Vagina (tissue), 2 donors: ENCODE measurements around the gene ATG9B. TPM values are rescaled to one million over a fixed set of nuclear protein-coding genes. Genes with fewer than 3 reads are reported as not detected.

Experiments
- DNase-seq, 2 donors: peaks; one replicate each; pipeline ENCODE4 v3.0.0-alpha.2; 2017; ENCODE audit errors: extremely low spot score in 2 of 2
- H3K27ac ChIP-seq: fragments of 200-600 bp; sonication (generic); one replicate; pipeline ENCODE4 v1.5.1; 2019
- H3K27me3 ChIP-seq: fragments of 200-600 bp; sonication (generic); one replicate; pipeline ENCODE4 v1.5.1; 2019
- H3K36me3 ChIP-seq, 2 donors: fragments of 200-600 bp; sonication (generic); one replicate each; pipeline ENCODE4 v1.5.1; 2017 to 2019
- H3K4me1 ChIP-seq: fragments of 200-600 bp; sonication (generic); one replicate; pipeline ENCODE4 v1.5.1; 2019
- H3K4me3 ChIP-seq, 2 donors: fragments of 200-600 bp; sonication (generic); 1 replicate in 1 of 2; 2 replicates in 1 of 2; pipeline ENCODE4 v1.5.1; 2016 to 2019
- H3K9me3 ChIP-seq: fragments of 200-600 bp; sonication (generic); one replicate; pipeline ENCODE4 v1.5.1; 2019
- CTCF ChIP-seq, 3 experiments: fragments of 450-650 bp in 2 of 3; fragments of 200-600 bp in 1 of 3; sonication (generic) in 1 of 3; IDR thresholded peaks; one replicate each; pipeline ENCODE4 v1.5.1; 2017 to 2019; ENCODE audit warnings: antibody characterized with exemption in 3 of 3, mild to moderate bottlenecking in 2 of 3, moderate library complexity in 2 of 3
- POLR2A ChIP-seq, 2 donors: fragments of 450-650 bp; IDR thresholded peaks; one replicate each; pipeline ENCODE4 v1.6.1; 2017; ENCODE audit warnings: antibody characterized with exemption in 2 of 2, mild to moderate bottlenecking in 2 of 2, moderate library complexity in 2 of 2
- POLR2AphosphoS5 ChIP-seq, 2 donors: sonication (generic); formaldehyde crosslinking; IDR thresholded peaks; one replicate each; pipeline ENCODE4 v1.9.0; 2017; ENCODE audit warnings: antibody characterized with exemption in 2 of 2, mild to moderate bottlenecking in 2 of 2, low read depth in 1 of 2; ENCODE audit not compliant: insufficient read depth in 1 of 2
- intact Hi-C: fragments of 100-400 bp; cut with DNase I; formaldehyde crosslinking; loops from one replicate; pipeline ENCODE4 v1.15.1; 2023
- total RNA-seq: library from RNA; depleted of rRNA; stranded (reverse); fragments of >200 nt; gene quantifications from one replicate; pipeline ENCODE4 v1.2.3, GENCODE V29; 2016

Gene ATG9B
- total RNA-seq, 1 donor from 2014 or later: 34.1 TPM

GRCh38 chr7:151003572-151003971, 20.7 kb downstream of the ATG9B start:
- no peak for DNase-seq
- intact Hi-C loops: no loop called here
- no peaks in the 10 kb centered on the region for H3K27me3 ChIP-seq
- TF ChIP-seq CTCF (IDR thresholded peaks at IDR 0.05) (no peak), POLR2AphosphoS5 (IDR thresholded peaks at IDR 0.05; ENCODE audit: insufficient read depth in 1 of 2, low read depth in 1 of 2) (no peak), POLR2A (IDR thresholded peaks at IDR 0.05) (no peak)
- H3K9me3 ChIP-seq: no peaks in the 10 kb centered on the region
- H3K27ac ChIP-seq: no peak overlapping the region
- H3K4me3 ChIP-seq: no peak overlapping the region
- H3K4me1 ChIP-seq: peaks cover 10% of the 10 kb centered on the region
- H3K36me3 ChIP-seq: no peaks in the 10 kb centered on the region

- Histone ChIP-seq H3K4me3 (no peak overlapping the region), H3K9me3 (no peaks in the 10 kb centered on the region), H3K27me3 (no peaks in the 10 kb centered on the region), H3K36me3 (no peaks in the 10 kb centered on the region), H3K4me1 (peaks cover 4% of the 10 kb centered on the region), H3K27ac (no peak overlapping the region)
- no peak for DNase-seq
- TF ChIP-seq POLR2A (IDR thresholded peaks at IDR 0.05) (no peak), CTCF (IDR thresholded peaks at IDR 0.05) (no peak), POLR2AphosphoS5 (IDR thresholded peaks at IDR 0.05; ENCODE audit: insufficient read depth in 1 of 2, low read depth in 1 of 2) (no peak)
- intact Hi-C loops: no loop called here
These were observed 22.7 kb downstream of the ATG9B start for GRCh38 chr7:151001546-151001945.

GRCh38 chr7:151000897-151001495, 23.3 kb downstream of the ATG9B start:
- H3K4me3 ChIP-seq: no peak overlapping the region
- H3K27me3 ChIP-seq: no peaks in the 10 kb centered on the region
- no peak for DNase-seq
- intact Hi-C loops: no loop called here
- no peaks in the 10 kb centered on the region for H3K9me3 ChIP-seq
- TF ChIP-seq CTCF (IDR thresholded peaks at IDR 0.05): no peak
- no peak for TF ChIP-seq POLR2A (IDR thresholded peaks at IDR 0.05)
- TF ChIP-seq POLR2AphosphoS5 (IDR thresholded peaks at IDR 0.05; ENCODE audit: insufficient read depth in 1 of 2, low read depth in 1 of 2): no peak
- H3K27ac ChIP-seq: no peak overlapping the region
- peaks cover 8% of the 10 kb centered on the region for H3K4me1 ChIP-seq
- no peaks in the 10 kb centered on the region for H3K36me3 ChIP-seq

GRCh38 chr7:150999497-151000230, 24.6 kb downstream of the ATG9B start:
- Histone ChIP-seq H3K9me3 (no peaks in the 10 kb centered on the region), H3K27me3 (no peaks in the 10 kb centered on the region), H3K4me3 (no peak overlapping the region), H3K27ac (no peak overlapping the region), H3K4me1 (peaks cover 8% of the 10 kb centered on the region), H3K36me3 (no peaks in the 10 kb centered on the region)
- DNase-seq: no peak
- TF ChIP-seq CTCF (IDR thresholded peaks at IDR 0.05) (no peak), POLR2AphosphoS5 (IDR thresholded peaks at IDR 0.05; ENCODE audit: insufficient read depth in 1 of 2, low read depth in 1 of 2) (no peak), POLR2A (IDR thresholded peaks at IDR 0.05) (no peak)
- intact Hi-C loops: no loop called here

- H3K36me3 ChIP-seq: no peaks in the 10 kb centered on the region
- DNase-seq: no peak
- intact Hi-C loops: no loop called here
These were observed 25.3 kb downstream of the ATG9B start for GRCh38 chr7:150999001-150999400.

More at GRCh38 chr7:150999001-150999400, 25.3 kb downstream of the ATG9B start:
- Histone ChIP-seq H3K27ac (no peak overlapping the region), H3K9me3 (no peaks in the 10 kb centered on the region), H3K4me1 (peaks cover 8% of the 10 kb centered on the region), H3K4me3 (no peak overlapping the region), H3K27me3 (no peaks in the 10 kb centered on the region)
- TF ChIP-seq CTCF (IDR thresholded peaks at IDR 0.05) (no peak), POLR2A (IDR thresholded peaks at IDR 0.05) (no peak), POLR2AphosphoS5 (IDR thresholded peaks at IDR 0.05; ENCODE audit: insufficient read depth in 1 of 2, low read depth in 1 of 2) (no peak)
